Stimulated activated CD4-positive, alpha-beta T cell treated with anti-CD3 and anti-CD28 coated beads, Interleukin-1b, Interleukin-23, amount 100 ng/mL, for 1 hour (primary cell): Measurements from ENCODE around the gene NPTX1.

Experiments
- DNase-seq, 2 donors: peaks; one replicate each; pipeline ENCODE4 v3.0.0-alpha.2; 2020; ENCODE audit warnings: low read depth in 2 of 2

Gene NPTX1

DNA sequence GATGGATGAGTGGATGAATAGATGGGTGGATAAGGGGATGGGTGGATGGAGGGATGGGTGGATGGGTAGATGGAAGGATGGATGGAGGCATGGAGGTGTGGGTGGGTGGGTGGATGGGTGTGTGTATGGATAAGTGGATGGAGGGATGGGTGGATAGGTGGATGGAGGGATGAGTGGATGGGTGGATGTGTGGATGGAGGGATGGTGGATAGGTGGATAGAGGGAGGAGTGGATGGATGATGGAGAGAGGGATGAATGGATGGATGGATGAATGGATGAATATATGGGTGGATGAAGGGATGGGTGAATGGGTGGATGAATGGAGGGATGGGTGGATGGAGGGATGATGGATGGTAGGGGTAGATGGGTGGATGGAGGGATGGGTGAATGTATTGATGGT lies 27.5 kb upstream of the NPTX1 start:
- no peak for DNase-seq

DNA sequence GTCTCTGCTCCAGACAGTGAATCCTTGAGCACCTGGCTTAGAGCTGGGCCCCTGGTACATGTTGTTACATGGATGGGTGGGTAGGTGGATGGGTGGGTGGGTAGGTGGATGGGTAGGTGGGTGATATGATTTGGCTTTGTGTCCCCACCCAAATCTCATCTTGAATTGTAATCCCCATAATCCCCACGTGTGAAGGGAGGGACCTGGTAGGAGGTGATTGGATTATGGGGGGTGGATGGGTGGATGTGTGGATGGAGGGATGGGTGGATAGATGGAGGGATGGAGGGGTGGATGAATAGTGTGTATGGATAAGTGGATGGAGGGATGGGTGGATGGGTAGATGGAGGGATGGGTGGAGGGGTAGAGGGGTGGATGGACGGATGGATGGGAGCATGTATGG lies 26.6 kb upstream of the NPTX1 start:
- no peak for DNase-seq

DNA sequence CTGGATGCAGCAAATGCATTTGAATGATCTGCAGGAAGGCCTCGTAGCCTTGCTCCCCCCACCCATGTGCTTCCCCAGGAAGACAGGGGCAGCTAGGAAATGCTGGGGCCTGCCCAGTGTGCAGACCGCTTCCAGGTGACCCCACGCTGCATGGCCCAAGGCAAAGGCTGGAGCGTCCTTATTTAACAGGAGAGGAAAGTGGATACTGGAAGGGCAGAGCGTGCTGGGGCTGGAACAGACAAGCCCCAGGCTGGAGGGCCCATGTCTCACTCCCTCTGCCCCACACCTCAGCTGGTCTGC lies 26.1 kb upstream of the NPTX1 start:
- no peak for DNase-seq

DNA sequence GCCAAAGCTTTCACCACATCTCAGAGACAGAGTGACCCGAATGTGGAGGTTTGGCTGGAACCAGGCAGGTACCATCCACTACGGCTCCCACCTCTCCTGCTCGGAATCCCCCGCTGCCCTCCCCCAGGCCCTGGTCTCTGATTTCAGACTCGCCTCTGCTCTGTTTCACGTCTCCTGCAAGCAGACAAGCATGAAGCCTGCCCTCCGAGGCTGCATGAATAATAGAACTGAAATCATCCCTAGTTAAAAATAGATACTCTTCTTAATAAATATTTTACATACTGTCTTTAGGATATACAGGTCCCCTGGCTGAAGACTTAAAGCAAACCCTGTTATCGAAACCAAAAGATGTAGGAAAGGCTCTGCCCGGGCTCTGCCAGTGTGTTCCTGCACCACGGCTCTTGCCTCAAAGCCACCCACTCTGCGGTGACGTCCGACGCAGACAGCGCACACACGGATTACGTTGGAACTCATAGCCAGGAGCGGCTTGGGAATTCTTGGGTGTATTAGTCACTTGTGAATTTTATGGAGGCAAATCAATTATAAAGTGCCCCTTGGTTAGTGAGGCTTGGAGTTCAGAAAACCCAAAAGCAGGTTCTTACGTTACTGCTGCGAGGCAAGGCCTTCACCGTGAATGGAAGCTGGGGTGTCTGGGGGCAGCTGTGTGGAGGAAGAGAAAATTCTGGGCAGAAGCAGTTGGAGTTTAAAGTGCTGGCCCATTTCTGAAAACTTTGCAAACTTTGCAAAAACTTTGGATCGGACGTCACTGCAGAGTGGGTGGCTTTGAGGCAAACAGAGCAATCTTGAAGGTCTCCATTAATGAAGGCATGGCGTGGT lies 25.6 kb upstream of the NPTX1 start:
- no peak for DNase-seq

DNA sequence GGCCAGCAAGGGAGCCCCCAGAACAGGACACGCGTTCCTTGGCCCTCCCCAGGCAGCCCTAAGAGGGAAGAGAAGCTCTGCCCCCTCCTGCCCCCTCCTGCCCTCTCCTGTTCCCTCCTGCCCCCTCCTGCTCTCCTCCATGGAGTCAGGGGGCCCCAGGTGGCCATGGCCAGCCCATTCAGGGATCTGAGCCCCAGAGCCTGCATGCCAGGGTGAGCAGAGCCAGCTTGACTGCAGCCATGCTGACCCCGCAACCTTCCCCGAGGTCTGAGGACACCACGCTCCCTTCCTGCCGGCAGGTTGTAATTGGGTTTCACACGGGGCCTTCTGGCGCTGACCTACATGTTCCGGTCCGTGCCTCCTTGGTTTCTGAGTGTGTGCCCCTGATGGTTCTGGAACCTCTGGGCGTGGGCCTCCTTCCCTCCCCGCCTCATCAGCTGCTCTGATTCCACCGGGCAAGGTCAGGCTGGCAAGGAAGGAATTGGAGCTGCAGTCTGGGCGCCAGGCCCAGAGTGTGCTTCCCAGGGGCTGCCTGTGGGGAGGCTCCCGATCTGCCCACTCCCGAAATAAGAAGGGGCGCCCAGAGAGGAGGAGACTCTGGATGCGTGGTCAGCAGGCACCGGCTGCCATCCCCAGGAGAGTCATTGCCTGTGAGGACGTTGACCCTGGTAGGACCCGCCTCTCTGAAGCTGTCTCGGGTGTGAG lies 23.7 kb upstream of the NPTX1 start:
- DNase-seq = no peak

DNA sequence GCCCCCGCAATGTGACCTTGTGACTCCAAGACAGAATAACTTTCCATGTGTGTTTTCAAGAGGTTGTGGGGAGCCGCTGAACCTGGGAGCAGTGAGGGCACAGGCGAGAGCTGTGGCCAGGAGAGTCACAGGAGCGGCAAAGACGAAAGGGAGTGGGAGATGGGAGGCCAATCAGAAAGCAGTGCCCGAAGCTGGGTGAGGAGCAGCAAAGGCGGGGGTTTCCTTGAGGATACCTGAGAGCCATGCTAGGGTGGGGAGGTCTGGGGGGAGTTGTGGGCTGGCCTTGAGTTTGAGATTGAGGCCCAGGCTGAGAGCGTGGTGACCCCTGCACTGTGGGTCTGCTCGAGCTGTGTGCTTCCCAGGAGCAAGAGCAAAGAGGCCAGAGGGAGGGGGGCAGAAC lies 23.2 kb upstream of the NPTX1 start:
- DNase-seq = no peak

DNA sequence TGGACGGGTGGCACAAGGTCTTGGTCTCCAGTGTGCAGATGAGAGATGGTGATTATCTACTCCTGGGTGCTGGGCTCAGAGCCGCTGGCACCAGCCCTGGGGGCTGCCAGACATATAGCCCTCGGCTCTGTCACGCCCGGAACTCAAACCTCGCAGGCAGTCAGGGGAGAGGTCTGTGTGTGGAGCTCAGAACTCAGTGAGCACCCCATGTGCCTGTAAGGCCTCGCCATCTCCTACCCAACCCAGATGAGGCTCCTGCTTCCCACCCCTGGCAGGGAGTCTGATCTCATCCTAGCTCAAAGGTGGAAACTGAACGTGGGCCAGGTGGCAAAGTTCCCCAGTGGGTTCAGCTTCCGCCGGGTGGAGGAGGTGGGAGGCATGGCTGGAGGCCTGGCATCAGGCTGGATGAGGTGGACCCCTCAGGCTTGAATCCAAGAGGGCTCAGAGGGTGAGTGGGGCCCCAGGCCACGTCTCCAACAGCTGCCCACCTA lies 22.6 kb upstream of the NPTX1 start:
- DNase-seq = no peak

DNA sequence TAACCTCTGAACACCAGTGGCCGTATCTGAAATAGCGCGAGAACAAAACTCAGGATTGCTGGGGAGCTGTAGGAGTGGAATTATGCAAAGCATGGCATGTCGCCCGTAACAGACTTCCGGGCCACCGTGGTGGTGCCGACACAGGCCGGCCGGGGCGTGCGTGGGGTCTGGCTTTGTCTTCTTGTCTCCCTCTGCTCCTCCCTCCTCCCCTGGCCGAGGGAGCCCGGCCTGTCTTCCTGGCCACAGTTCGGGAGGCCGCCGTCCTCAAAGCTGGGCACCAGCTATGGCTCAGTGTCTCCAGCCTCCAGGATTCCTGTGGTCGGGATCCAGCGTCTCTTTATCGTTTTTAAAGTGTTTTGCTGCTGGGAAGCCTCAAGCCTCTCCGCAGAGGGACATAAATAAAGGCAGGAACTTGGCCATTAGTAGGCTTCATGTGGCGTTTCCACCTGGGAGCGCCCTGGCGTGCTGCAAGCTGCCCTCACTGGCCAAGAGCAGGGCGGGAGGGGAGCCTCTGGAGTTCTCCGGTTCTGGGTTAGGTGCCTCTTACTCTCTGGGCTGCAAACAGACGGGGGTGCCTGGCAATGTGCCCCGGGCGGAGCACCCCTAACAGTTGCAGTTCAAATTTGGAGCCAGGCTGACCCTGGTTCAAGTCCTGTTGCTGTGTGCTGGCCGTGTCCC lies 22.0 kb upstream of the NPTX1 start:
- DNase-seq = no peak

DNA sequence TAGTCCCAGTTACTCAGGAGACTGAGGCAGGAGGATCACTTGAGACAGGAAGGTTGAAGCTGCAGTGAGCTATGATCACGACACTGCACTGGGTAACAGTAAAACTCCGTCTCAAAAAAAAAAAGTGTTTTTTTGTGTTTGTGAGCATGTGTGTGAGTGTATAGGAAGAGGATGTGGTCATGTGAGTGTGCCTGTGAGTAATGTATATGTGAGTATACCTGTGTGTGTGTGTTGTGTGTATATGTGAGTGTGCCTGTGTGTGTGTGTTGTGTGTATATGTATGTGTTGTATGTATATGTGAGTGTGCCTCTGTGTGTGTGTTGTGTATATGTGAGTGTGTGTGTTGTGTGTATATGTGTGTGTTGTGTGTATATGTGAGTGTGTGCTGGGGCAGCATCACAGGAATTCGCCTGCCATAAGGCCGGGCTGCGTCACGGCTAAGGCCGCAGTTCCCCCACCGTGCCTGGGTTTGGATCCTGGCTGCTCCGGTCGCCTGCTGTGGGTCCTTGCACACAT lies 21.4 kb upstream of the NPTX1 start:
- DNase-seq = no peak

DNA sequence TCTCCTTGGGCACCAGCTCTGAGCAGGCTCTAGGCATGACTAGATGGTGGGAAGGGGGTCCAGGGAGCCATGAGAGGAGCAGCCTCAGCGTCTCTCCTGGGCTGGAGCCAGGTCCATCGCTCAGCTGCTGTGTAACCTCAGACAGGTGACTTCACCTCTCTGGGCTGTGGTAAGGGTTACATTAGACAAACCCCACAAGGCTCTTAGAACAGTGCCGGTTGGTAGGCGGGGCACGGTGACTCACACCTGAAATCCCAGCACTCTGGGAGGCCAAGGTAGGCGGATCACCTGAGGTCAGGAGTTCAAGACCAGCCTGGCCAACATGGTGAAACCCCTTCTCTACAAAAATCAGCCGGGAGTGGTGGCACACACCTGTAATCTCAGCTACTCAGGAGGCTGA lies 18.1 kb upstream of the NPTX1 start:
- no peak for DNase-seq

DNA sequence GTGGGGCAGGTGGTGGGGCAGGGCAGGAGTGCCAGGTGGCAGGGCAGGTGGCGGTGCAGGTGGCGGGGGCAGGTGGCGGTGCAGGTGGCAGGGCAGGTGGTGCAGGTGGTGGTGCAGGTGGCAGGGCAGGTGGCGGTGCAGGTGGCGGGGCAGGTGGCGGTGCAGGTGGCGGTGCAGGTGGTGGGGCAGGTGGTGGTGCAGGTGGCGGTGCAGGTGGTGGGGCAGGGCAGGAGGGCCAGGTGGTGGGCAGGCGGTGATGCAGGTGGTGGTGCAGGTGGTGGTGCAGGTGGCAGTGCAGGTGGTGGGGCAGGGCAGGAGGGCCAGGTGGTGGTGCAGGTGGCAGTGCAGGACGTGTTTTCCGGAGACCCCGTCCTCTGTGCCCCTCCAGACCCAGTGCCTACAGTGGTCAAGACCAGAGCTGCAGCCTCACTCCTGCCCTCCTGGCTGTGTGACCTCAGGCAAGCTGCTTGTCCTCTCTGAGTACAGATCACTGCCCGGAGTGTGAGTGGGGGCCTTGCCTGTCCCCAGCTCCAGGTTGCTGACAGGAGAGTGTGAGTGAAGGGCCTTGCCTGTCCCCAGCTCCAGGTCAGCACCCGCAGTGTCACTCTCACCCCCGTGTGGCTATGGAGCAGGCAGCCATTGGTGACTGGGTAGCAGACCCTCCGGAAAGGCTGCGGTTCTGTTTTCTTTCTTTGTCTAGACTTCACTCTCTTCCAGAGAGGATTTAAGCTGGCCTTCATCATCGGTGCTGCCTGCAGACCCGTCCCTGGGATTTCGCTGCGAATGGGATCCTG lies 16.1 kb upstream of the NPTX1 start:
- no peak for DNase-seq

DNA sequence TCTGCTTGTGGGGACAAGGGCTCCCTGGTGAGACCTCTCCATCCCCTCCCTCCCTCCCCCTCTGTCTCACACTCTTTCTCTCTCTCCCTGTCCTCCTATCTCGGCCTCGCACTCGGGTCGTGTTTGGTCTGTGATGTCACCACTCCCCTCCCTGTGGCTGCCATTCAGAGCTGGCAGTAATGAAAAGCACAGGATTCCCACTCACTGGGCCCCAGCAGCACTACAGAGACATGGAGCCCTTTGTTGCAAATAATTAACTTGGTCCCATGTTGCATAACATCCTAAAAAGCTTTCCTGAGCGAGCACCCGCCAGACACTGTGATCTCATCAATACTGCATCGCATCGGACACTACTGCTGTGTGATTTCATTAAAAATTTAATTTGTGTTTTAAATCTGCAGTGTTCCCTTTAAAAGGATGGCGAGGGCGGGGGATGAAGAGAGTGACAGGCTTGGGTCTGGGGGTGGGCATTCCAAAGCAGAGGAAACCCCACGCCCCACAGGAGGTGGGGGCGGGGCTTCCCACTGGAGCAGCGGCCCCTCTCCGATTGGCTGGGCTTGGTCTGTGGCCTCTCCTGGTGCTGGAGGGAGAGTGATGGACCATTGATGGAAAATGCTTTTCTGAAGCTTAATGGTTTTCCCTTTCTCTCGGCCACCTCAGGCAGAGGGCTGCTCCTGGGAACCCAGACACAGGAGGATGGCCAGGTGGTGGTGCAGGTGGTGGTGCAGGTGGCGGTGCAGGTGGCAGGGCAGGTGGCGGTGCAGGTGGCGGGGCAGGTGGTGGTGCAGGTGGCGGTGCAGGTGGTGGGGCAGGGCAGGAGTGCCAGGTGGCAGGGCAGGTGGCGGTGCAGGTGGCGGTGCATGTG lies 15.3 kb upstream of the NPTX1 start:
- no peak for DNase-seq

DNA sequence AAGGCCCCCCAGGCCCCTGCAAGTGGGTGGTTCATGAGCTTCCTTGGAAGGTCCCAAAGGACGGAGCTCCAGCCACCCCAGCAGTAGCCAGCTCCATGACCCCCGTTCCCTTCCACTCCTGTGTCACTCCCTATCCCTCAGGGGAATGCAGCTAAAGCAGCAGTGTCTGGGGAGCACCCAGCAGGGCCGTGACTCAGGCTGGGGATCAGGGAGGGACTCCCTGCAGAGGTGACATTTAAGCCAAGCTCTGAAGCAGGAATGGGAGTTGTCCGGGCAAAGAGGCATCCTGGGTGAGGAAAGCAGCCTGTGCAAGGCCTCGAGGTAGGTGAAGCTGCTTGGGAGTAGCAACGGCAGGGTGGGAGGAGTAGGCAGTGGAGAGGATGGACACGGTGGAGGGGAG lies 11.1 kb upstream of the NPTX1 start:
- no peak for DNase-seq

DNA sequence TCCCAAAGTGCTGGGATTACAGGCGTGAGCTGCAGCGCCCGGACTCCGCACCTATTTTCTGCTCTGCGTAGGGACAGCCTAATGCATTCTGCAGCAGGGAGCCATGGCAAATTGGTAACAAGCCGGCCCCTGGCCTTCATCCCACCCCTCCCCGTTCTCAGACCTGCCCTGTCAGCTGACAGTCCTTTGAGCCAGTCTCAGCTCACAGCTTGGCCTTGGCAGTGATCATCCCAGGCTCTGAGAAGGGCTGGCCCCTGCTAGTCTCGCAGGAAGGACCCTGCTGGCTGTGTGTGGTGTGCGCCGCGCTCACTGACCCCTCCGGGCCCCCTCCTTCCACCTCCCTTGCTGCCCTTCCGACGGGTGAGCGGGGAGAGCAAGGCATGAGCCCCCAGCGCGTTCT lies 10.3 kb upstream of the NPTX1 start:
- DNase-seq = no peak

DNA sequence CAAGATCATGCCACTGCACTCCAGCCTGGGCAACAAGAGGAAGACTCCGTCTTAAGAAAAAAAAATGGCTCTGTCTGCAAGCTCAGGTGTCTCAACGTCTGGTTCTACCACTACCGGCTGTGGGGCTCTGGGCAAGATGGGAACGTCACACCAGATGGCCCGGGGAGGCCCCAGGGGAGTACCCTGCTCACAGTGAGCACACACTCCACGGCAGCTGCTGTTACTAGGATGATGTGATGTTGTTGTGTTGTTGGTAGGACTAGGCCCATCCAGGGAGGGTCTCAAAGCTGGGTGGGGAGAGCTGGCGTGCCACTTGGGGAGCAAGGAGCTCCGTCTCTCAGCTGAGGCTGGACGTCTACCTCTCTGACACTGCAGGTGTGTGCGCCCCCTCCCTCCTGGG lies 9.4 kb upstream of the NPTX1 start:
- DNase-seq = no peak

DNA sequence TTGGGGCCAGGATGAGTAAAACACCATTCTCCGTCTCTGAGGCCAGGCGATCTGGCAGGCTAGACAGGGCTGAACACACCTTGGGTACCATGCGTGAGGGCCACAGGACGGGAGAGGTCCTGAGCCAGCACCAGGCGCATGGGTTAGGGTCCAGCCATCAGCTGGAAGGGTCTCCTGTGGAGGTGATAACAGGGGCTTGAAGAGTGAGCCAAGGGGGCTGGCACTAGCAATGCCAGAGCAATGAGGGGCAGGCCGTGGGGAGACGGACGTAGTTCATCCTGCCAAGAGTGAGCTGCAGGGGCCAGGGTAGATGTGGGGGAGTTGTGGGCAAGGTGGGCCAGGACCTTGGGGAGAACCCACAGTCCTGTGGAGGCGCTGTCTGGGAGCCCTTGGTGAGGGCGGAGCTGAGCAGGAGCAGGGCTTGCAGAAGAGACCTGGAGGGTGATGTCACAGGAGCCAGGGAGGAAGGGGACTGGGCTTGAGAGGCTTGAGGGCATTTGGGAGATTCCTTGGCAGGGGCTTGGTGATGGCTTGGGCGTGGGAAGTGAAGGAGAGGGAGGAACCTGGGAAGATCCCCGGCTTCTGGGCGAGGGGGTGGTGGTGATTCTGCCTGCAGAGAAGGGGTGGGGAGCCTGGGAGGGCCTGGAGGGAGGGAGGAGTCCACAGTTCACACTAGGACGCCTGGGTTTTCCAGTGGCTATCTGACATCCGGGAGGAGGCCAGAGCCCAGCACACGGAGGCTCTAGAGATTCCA lies 6.3 kb upstream of the NPTX1 start:
- no peak for DNase-seq

DNA sequence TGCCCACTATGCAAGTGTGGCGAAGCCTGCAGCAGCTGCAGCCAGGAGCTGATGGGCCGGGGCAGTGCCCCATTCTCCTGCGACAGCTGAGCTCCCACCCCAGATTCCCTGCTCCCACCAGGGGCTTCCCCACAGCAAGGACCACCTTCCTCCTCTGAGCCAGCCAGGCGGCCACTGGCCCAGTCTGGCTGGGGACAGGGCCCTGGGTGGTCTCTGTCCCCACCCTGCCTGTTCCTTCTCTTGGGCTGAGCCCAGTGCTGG lies 5.6 kb upstream of the NPTX1 start:
- no peak for DNase-seq

DNA sequence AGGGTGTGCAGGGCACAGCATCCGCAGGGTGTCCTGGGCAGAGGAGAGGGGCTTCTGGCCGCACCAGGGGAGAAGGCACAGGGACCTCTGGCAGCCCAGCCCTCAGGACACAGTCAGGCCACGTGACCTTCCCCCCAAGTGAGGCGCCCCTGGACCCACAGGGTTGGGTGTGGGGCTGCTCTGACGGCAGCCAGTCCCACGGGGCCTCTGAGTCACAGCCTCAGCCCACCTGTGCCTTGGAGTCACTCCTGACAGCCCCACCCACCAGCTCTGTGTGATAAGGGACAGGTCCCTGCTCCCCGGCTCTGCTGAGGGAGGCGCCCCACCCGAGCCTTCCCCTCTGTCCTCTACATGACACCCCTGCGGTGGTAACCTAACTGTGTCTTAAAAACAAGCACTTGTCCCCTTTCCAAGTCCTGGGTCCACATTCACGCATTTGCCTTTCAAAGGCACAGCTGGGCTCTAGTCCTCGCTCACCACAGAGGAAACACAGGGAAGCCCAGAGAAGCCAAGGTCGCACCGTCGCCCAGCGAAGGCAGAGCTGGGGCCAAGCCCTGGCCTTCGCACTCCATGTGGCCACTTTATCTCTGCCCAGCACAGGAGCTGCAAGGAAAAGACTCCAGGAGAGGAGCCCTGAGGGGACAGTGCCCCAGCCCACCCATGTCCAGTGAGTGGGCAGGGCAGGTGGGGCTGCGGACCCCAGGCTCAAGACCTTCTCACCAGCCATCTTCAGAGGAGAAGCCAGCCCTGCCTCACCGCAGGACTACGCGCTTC lies 5.1 kb upstream of the NPTX1 start:
- no peak for DNase-seq

DNA sequence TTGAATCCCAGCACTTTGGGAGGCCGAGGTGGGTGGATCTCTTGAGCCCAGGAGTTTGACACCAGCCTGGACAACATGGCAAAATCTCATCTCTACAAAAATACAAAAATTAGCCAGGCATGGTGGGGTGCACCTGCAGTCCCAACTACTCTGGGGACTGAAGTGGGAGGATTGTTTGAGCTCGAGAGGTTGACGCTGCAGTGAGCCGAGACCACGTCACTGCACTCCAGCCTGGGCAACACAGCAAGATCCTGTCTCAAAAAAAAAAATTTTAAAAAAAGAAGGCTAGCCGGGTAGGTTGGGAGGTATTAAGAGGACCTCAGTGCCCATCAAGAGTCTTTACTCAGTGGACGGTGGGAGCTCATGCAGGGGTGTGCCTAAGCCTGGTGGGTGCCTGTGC lies 3.8 kb upstream of the NPTX1 start:
- DNase-seq = no peak

DNA sequence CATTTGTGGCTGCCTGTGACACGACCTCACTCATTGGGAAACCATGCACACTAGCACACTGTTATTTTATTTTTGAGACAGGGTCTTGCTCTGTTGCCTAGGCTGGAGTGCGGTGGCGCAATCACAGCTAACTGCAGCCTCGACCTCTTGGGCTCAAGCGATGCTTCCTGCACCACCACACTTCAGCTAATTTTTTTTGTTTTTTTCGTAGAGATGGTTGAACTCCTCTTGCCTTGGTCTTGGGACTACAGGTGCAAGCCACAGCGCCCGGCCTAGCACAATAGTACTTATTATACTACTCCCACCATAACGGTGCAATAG lies 2.8 kb upstream of the NPTX1 start:
- no peak for DNase-seq
